GM12878 (cell line): Measurements from ENCODE around the gene MTIF2. TPM values are rescaled to one million over a fixed set of nuclear protein-coding genes. Genes with fewer than 3 reads are reported as not detected.
A peak's percentile ranks its signal among the peaks of the same experiment; 100 is the strongest.
"Not testable (repeated sequence)": the region's sequence is repeated elsewhere in the genome, so short reads cannot be mapped to it uniquely, and the experiment has no call there.

Experiments used
- ATAC-seq: fragments of 200-7000 bp; cut with Tn5 transposase; 3 replicates; pipeline ENCODE4 v1.9.1; 2020; ENCODE audit warnings: mild to moderate bottlenecking, moderate library complexity
- BruUV-seq: library from RNA; stranded (reverse); fragments of 400-500 nt; replicated peaks from 2 replicates; lab custom pipeline; 2021; lab: Mats Ljungman, UMichigan
- CTCF ChIA-PET: fragments of 300-600 bp; sonication (Branson Sonifier 250); formaldehyde crosslinking; extraction: SDS; loops from one replicate; lab custom pipeline; 2021; ENCODE audit warnings: inconsistent platforms; lab: Yijun Ruan, JAX
- POLR2A ChIA-PET: fragments of 350-600 bp; formaldehyde crosslinking; extraction: SDS; loops from one replicate; lab custom pipeline; 2021; ENCODE audit warnings: inconsistent platforms; lab: Charles Lee
- RAD21 ChIA-PET: fragments of 300-600 bp; sonication (Branson Sonifier 250); formaldehyde crosslinking; loops from one replicate; lab custom pipeline; 2023; ENCODE audit warnings: antibody characterized with exemption; ENCODE audit not compliant: unreplicated experiment; lab: Charles Lee
- SMC1A ChIA-PET: fragments of 300-600 bp; sonication (Branson Sonifier 250); formaldehyde crosslinking; loops from one replicate; lab custom pipeline; 2023; ENCODE audit not compliant: unreplicated experiment, uncharacterized antibody; lab: Charles Lee
- DNase-seq: peaks from one replicate; pipeline ENCODE4 v3.0.0-alpha.2; 2011; ENCODE audit warnings: low read depth, low spot score
- FAIRE-seq: peaks from 3 replicates; lab custom pipeline; 2011; peaks lifted over from hg19 to GRCh38; lab: Jason Lieb, UNC
- H2AFZ ChIP-seq: 2 replicates; pipeline ENCODE4 v1.6.0; 2011; ENCODE audit warnings: low read depth, low read length, control low read depth; ENCODE audit not compliant: control insufficient read depth
- H3K27ac ChIP-seq: 2 replicates; pipeline ENCODE4 v1.5.1; 2011; ENCODE audit warnings: control low read depth; ENCODE audit not compliant: control insufficient read depth, insufficient read depth
- H3K27me3 ChIP-seq, 2 experiments: replicated peaks in 1 of 2; 2 replicates each; pipeline versions ENCODE4 v1.6.0 to v1.6.1; 2011; ENCODE audit warnings: low read length in 1 of 2; ENCODE audit not compliant: control insufficient read depth in 2 of 2, insufficient read depth in 2 of 2
- H3K36me3 ChIP-seq, 2 experiments: 2 replicates each; pipeline ENCODE4 v1.5.1; 2011; ENCODE audit warnings: low read length in 1 of 2; ENCODE audit not compliant: control insufficient read depth in 2 of 2, insufficient read depth in 2 of 2
- H3K4me1 ChIP-seq: 2 replicates; pipeline ENCODE4 v1.6.1; 2011; ENCODE audit warnings: mild to moderate bottlenecking, low read length, moderate library complexity, mixed read lengths; ENCODE audit not compliant: control insufficient read depth, insufficient read depth
- H3K4me2 ChIP-seq: 2 replicates; pipeline ENCODE4 v1.6.0; 2011; ENCODE audit warnings: control low read depth; ENCODE audit not compliant: control insufficient read depth, insufficient read depth
- H3K4me3 ChIP-seq: fragments of 200-600 bp; sonication (generic); 2 replicates; pipeline ENCODE4 v1.5.1; 2016
- H3K79me2 ChIP-seq: 2 replicates; pipeline ENCODE4 v1.6.0; 2011; ENCODE audit warnings: low read length; ENCODE audit not compliant: control insufficient read depth, insufficient read depth
- H3K9ac ChIP-seq: 2 replicates; pipeline ENCODE4 v1.8.0; 2011; ENCODE audit warnings: low read length, control low read depth, mixed read lengths; ENCODE audit not compliant: control insufficient read depth, insufficient read depth
- H3K9me3 ChIP-seq: replicated peaks from 3 replicates; pipeline ENCODE4 v1.5.1; 2011; ENCODE audit warnings: mild to moderate bottlenecking, low read length; ENCODE audit not compliant: control insufficient read depth, insufficient read depth
- H4K20me1 ChIP-seq: 2 replicates; pipeline ENCODE4 v1.6.0; 2011; ENCODE audit not compliant: control insufficient read depth, insufficient read depth
- SMAD5 ChIP-seq: IDR thresholded peaks from 2 replicates; pipeline ENCODE4 v1.6.1; 2016; ENCODE audit warnings: antibody characterized with exemption, low read depth
- SPI1 ChIP-seq: IDR thresholded peaks from 2 replicates; pipeline ENCODE4 v1.6.1; 2011; ENCODE audit warnings: low read depth, mild to moderate bottlenecking, low read length, moderate library complexity, borderline replicate concordance; ENCODE audit not compliant: insufficient read depth
- ZNF384 ChIP-seq: IDR thresholded peaks from 2 replicates; pipeline ENCODE4 v1.6.1; 2012; ENCODE audit warnings: low read depth, mild to moderate bottlenecking, low read length, improper control_type of control experiment, borderline replicate concordance
- WGBS: methylation state at CpG from one replicate; pipeline ENCODE4 v1.1.6; 2016; ENCODE audit warnings: low lambda C conversion rate; ENCODE audit not compliant: insufficient replicate concordance, insufficient coverage; ENCODE audit errors: missing lambda C conversion rate; 5-methylcytosine and 5-hydroxymethylcytosine counted together
- in situ Hi-C: fragments of 300-500 bp; cut with MboI; formaldehyde crosslinking; loops from 9 replicates; pipeline ENCODE4 v1.14.3; 2018; ENCODE audit warnings: mixed read lengths
- intact Hi-C: fragments of 100-400 bp; cut with micrococcal nuclease; formaldehyde crosslinking; loops from one replicate; pipeline ENCODE4 v1.14.2; 2022; ENCODE audit not compliant: unreplicated experiment
- polyA plus RNA-seq, 11 experiments: library from polyadenylated mRNA; depleted of rRNA in 4 of 11; unstranded in 6 of 11; stranded (reverse) in 5 of 11; fragments of >200 nt; fragmentation: Nextera tagmentation in 4 of 11; fragmentation: Illumina TruSeq in 1 of 11; extraction: Ambion mirVana in 4 of 11; extraction: Trizol in 1 of 11; gene quantifications; 1 replicate in 1 of 11; 2 replicates in 10 of 11; pipeline versions ENCODE4 v1.2.1 to v1.2.3, GENCODE V29; 2011 to 2016; ENCODE audit warnings: inconsistent platforms in 2 of 11, missing spikeins in 2 of 11, low read depth in 1 of 11
- total RNA-seq, 4 experiments: library from RNA; depleted of rRNA in 3 of 4; stranded (reverse); fragments of >200 nt in 3 of 4; fragmentation: Illumina TruSeq in 1 of 4; extraction: Trizol in 1 of 4; gene quantifications; 2 replicates each; pipeline versions ENCODE4 v1.2.1 to v1.2.3, GENCODE V29; 2013 to 2021

MTIF2 gene
- total and polyA plus RNA-seq, 10 of the 15 experiments (the other 5 are each of a cell fraction or from before 2014, with no cell fraction given), result 26.4 to 63.7 (median 40.0) TPM

DNA sequence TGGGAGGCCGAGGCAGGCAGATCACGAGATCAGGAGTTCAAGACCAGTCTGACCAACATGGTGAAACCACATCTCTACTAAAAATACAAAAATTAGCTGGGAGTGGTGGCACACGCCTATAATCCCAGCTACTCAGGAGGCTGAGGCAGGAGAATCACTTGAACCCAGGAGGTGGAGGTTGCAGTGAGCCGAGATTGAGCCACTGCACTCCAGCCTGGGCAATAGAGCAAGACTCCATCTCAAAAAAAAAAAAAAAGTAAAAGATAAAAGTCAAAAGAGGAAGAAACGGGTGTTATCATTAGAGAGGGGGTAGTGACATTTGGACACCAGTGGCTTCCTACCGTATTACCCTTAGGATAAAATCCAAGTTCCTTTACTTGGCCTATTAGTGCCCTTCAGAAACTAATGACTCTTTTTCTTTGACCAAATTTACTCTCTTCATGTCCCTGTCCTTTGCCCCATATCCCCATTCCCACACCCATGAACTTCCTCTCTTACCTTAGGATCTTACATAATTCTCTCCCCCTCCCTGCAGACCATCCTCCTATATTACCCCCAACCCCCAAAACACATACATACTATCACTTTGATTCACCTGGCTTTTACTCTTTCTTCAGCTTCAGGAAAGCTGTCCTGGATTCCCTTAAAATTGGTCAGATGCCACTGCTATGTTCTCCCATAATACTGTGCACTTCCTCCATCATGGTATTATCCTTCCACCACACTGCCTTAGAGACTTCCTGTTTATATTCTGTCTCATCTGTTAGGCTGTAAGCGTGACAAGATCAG, 41.4 kb downstream of the MTIF2 start:
- in situ Hi-C loops, RAD21 ChIA-PET, H4K20me1 ChIP-seq, H3K4me1 ChIP-seq, H3K4me3 ChIP-seq, H3K9me3 ChIP-seq, CTCF ChIA-PET, DNase-seq, H3K27me3 ChIP-seq, H3K9ac ChIP-seq, intact Hi-C loops, H3K36me3 ChIP-seq, FAIRE-seq, ATAC-seq, POLR2A ChIA-PET, BruUV-seq: not testable (repeated sequence)
- Histone ChIP-seq H2AFZ (peak overlapping the region; percentile 63), H3K27ac (peak overlapping the region; percentile 19; the same call in 1 of the 2 replicates), H3K79me2 (peaks cover 21% of the 10 kb centered on the region), H3K4me2 (peak overlapping the region; percentile 66)
- SMC1A ChIA-PET, result interaction anchor here (0.7 kb wide), 1 partner anchor 759 kb away, joined by 3 read pairs; no protein-coding TSS in a partner anchor
- TF ChIP-seq SPI1, result peak; percentile 31; the same call in 1 of the 2 replicates
- 62% methylated on average over 6 of the region's 7 CpGs for WGBS

DNA sequence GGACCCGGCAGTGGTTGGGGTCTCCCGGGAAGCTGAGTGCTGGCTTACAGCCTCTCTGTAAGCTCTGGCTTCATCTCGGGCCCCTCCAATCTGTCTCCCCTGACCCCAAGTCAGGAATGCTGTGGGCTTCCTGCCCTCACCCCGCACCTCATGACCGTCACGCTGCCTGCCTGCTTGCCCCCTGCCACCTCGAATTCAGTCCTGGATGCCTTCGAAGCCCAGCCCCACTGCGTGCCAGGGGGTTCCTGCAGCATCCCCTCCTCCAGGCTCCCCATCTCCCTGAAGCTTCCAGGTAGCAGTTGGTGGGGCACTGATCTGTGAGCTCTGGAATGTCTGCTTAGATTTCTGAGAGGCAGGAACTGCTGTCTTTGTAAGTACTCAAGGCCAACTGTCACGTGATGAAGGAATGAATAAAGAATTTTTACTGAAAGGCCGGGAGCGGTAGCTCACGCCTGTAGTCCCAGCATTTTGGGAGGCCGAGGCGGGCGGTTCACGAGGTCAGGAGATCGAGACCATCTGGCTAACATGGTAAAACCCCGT, 43.5 kb downstream of the MTIF2 start:
- Histone ChIP-seq H3K4me1 (no peaks in the 10 kb centered on the region; the same call in 1 of the 2 replicates), H3K4me3 (no peak overlapping the region), H3K4me2 (no peak overlapping the region), H3K9me3 (no peaks in the 10 kb centered on the region), H2AFZ (no peak overlapping the region), H3K27ac (no peak overlapping the region), H3K36me3 (peaks cover 0 to 4% of the 10 kb centered on the region in 2 experiments; a peak in 1 of 4 replicates), H4K20me1 (no peaks in the 10 kb centered on the region), H3K79me2 (peaks cover 7% of the 10 kb centered on the region), H3K9ac (no peak overlapping the region), H3K27me3 (no peaks in the 10 kb centered on the region)
- CTCF ChIA-PET, result interaction anchor here (0.6 to 1.7 kb wide), 4 partner anchors 9 to 230 kb away, joined by 3 to 4 read pairs (median 4); no protein-coding TSS in a partner anchor
- RAD21 ChIA-PET, result interaction anchor here (0.8 kb wide), 1 partner anchor 206 kb away, joined by 4 read pairs; no protein-coding TSS in a partner anchor
- FAIRE-seq (no peak), DNase-seq (no peak), ATAC-seq (no peak)
- BruUV-seq, result no TSS peak
- POLR2A ChIA-PET, result interaction anchor here (0.6 kb wide), 1 partner anchor 27 kb away, joined by 3 read pairs; no protein-coding TSS in a partner anchor
- TF ChIP-seq ZNF384 (no peak), SMAD5 (no peak)
- SMC1A ChIA-PET, result no interaction called here
- 92% methylated on average over 18 of the region's 19 CpGs for WGBS
- in situ Hi-C loops (no loop called here), intact Hi-C loops (no loop called here)
